Smooth muscle cell (in vitro differentiated cells): Measurements from ENCODE around the gene HLA-B. TPM values are rescaled to one million over a fixed set of nuclear protein-coding genes. Genes with fewer than 3 reads are reported as not detected.

Experiments
- DNase-seq: peaks from one replicate; lab custom pipeline; 2025; ENCODE audit not compliant: unreplicated experiment; lab: John Stamatoyannopoulos, UW
- H2AFZ ChIP-seq: fragments of 200-600 bp; sonication (generic); 2 replicates; pipeline ENCODE4 v1.6.0; 2016; ENCODE audit warnings: antibody characterized with exemption, low read depth, mild to moderate bottlenecking
- H3F3A ChIP-seq: fragments of 200-600 bp; sonication (generic); 2 replicates; pipeline ENCODE4 v1.6.0; 2017; ENCODE audit warnings: antibody characterized with exemption, low read depth
- H3K27ac ChIP-seq: fragments of 200-600 bp; sonication (generic); 2 replicates; pipeline ENCODE4 v1.5.1; 2016; ENCODE audit warnings: low read depth, mild to moderate bottlenecking
- H3K27me3 ChIP-seq: fragments of 200-600 bp; sonication (generic); 2 replicates; pipeline ENCODE4 v1.6.1; 2016; ENCODE audit warnings: low read depth, mild to moderate bottlenecking
- H3K36me3 ChIP-seq: fragments of 200-600 bp; sonication (generic); 2 replicates; pipeline ENCODE4 v1.5.1; 2016; ENCODE audit warnings: low read depth
- H3K4me1 ChIP-seq: fragments of 200-600 bp; sonication (generic); 2 replicates; pipeline ENCODE4 v1.5.1; 2016; ENCODE audit warnings: low read depth
- H3K4me2 ChIP-seq: fragments of 200-600 bp; sonication (generic); 2 replicates; pipeline ENCODE4 v1.6.0; 2016; ENCODE audit warnings: mild to moderate bottlenecking
- H3K4me3 ChIP-seq: fragments of 200-600 bp; sonication (generic); 2 replicates; pipeline ENCODE4 v1.5.1; 2016; ENCODE audit warnings: mild to moderate bottlenecking
- H3K79me2 ChIP-seq: fragments of 200-600 bp; sonication (generic); 2 replicates; pipeline ENCODE4 v1.6.0; 2016; ENCODE audit warnings: low read depth, mild to moderate bottlenecking
- H3K9ac ChIP-seq: fragments of 200-600 bp; sonication (generic); 2 replicates; pipeline ENCODE4 v1.6.0; 2016; ENCODE audit warnings: low read depth
- H3K9me3 ChIP-seq: fragments of 200-600 bp; sonication (generic); replicated peaks from 2 replicates; pipeline ENCODE4 v1.5.1; 2016; ENCODE audit warnings: low read depth
- H4K20me1 ChIP-seq: fragments of 200-600 bp; sonication (generic); 2 replicates; pipeline ENCODE4 v1.6.0; 2016; ENCODE audit warnings: low read depth
- whole genome bisulfite sequencing: methylation state at CpG from one replicate; pipeline ENCODE4 v1.1.7; 2016; ENCODE audit warnings: low lambda C conversion rate; 5-methylcytosine and 5-hydroxymethylcytosine counted together
- polyA plus RNA-seq: library from polyadenylated mRNA; unstranded; fragments of >200 nt; fragmentation: Nextera tagmentation; extraction: Ambion mirVana; gene quantifications from 2 replicates; pipeline ENCODE4 v1.2.1, GENCODE V29; 2016
- total RNA-seq: library from RNA; depleted of rRNA; stranded (reverse); fragments of >200 nt; gene quantifications from 2 replicates; pipeline ENCODE4 v1.2.3, GENCODE V29; 2014
- TF ChIP-seq, protein P1 (sequence below): fragments of 200-600 bp; sonication (generic); IDR thresholded peaks from 2 replicates; pipeline ENCODE4 v1.5.1; 2017; ENCODE audit warnings: borderline replicate concordance, mild to moderate bottlenecking, antibody characterized with exemption; ENCODE audit not compliant: insufficient read depth, poor library complexity, severe bottlenecking

The HLA-B gene
- total and polyA plus RNA-seq, 2 experiments from 2014 or later, result 646 to 2,794 TPM

GRCh38 chr6:31308050-31308844, 48.7 kb downstream of the HLA-B start:
- Histone ChIP-seq H3F3A (no peaks in the 10 kb centered on the region), H3K36me3 (no peaks in the 10 kb centered on the region), H3K27ac (no peak overlapping the region), H3K9me3 (no peaks in the 10 kb centered on the region), H3K27me3 (peaks cover 21% of the 10 kb centered on the region), H3K4me2 (peak overlapping the region; percentile 57), H3K9ac (no peak overlapping the region), H2AFZ (no peak overlapping the region), H3K79me2 (no peaks in the 10 kb centered on the region), H3K4me1 (no peaks in the 10 kb centered on the region), H4K20me1 (no peaks in the 10 kb centered on the region), H3K4me3 (no peak overlapping the region)
- DNase-seq, result no peak
- TF ChIP-seq, protein P1, sequence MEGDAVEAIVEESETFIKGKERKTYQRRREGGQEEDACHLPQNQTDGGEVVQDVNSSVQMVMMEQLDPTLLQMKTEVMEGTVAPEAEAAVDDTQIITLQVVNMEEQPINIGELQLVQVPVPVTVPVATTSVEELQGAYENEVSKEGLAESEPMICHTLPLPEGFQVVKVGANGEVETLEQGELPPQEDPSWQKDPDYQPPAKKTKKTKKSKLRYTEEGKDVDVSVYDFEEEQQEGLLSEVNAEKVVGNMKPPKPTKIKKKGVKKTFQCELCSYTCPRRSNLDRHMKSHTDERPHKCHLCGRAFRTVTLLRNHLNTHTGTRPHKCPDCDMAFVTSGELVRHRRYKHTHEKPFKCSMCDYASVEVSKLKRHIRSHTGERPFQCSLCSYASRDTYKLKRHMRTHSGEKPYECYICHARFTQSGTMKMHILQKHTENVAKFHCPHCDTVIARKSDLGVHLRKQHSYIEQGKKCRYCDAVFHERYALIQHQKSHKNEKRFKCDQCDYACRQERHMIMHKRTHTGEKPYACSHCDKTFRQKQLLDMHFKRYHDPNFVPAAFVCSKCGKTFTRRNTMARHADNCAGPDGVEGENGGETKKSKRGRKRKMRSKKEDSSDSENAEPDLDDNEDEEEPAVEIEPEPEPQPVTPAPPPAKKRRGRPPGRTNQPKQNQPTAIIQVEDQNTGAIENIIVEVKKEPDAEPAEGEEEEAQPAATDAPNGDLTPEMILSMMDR, result no peak
- 0% methylated on average over 3 of the region's 57 CpGs for WGBS

GRCh38 chr6:31307669-31308049, 49.3 kb downstream of the HLA-B start:
- H4K20me1 ChIP-seq, result no peaks in the 10 kb centered on the region
- TF ChIP-seq, protein P1, result no peak
- no peak overlapping the region for H3K27ac ChIP-seq
- H3K36me3 ChIP-seq, result no peaks in the 10 kb centered on the region
- H3K27me3 ChIP-seq, result peaks cover 23% of the 10 kb centered on the region
- H3F3A ChIP-seq, result no peaks in the 10 kb centered on the region
- no peak overlapping the region for H3K4me2 ChIP-seq
- no peaks in the 10 kb centered on the region for H3K9me3 ChIP-seq
- H3K4me3 ChIP-seq, result no peak overlapping the region
- H2AFZ ChIP-seq, result no peak overlapping the region
- WGBS, result 82% methylated on average over 12 of the region's 14 CpGs
- H3K4me1 ChIP-seq, result no peaks in the 10 kb centered on the region
- DNase-seq, result no peak
- no peak overlapping the region for H3K9ac ChIP-seq
- H3K79me2 ChIP-seq, result no peaks in the 10 kb centered on the region

GRCh38 chr6:31305703-31306219, 51.2 kb downstream of the HLA-B start:
- Histone ChIP-seq H3F3A (no peaks in the 10 kb centered on the region), H3K4me3 (no peak overlapping the region), H3K36me3 (no peaks in the 10 kb centered on the region), H3K9me3 (no peaks in the 10 kb centered on the region), H2AFZ (no peak overlapping the region), H3K27me3 (peaks cover 23% of the 10 kb centered on the region), H3K9ac (no peak overlapping the region), H3K4me1 (no peaks in the 10 kb centered on the region), H3K79me2 (no peaks in the 10 kb centered on the region), H3K4me2 (no peak overlapping the region), H3K27ac (no peak overlapping the region), H4K20me1 (no peaks in the 10 kb centered on the region)
- 66% methylated on average over 4 of the region's 4 CpGs for WGBS
- no peak for DNase-seq
- TF ChIP-seq, protein P1, result no peak
